OCI-LY1 (cell line): ENCODE results near the gene DDI2.

Source experiments
- EZH2 ChIP-seq: fragments of 200-600 bp; sonication (generic), shearing (Covaris generic); IDR thresholded peaks from 2 replicates; pipeline ENCODE4 v1.8.0; 2017; ENCODE audit warnings: borderline replicate concordance, mixed run types, mild to moderate bottlenecking, antibody characterized with exemption, low read length, moderate library complexity, mixed read lengths
- TF ChIP-seq, protein P1 (sequence below): fragments of 200-600 bp; sonication (generic), shearing (Covaris generic); IDR thresholded peaks from 2 replicates; pipeline ENCODE4 v1.5.1; 2017; ENCODE audit warnings: mild to moderate bottlenecking, antibody characterized with exemption, low read length, moderate library complexity, mixed read lengths

- TF ChIP-seq, protein P1, sequence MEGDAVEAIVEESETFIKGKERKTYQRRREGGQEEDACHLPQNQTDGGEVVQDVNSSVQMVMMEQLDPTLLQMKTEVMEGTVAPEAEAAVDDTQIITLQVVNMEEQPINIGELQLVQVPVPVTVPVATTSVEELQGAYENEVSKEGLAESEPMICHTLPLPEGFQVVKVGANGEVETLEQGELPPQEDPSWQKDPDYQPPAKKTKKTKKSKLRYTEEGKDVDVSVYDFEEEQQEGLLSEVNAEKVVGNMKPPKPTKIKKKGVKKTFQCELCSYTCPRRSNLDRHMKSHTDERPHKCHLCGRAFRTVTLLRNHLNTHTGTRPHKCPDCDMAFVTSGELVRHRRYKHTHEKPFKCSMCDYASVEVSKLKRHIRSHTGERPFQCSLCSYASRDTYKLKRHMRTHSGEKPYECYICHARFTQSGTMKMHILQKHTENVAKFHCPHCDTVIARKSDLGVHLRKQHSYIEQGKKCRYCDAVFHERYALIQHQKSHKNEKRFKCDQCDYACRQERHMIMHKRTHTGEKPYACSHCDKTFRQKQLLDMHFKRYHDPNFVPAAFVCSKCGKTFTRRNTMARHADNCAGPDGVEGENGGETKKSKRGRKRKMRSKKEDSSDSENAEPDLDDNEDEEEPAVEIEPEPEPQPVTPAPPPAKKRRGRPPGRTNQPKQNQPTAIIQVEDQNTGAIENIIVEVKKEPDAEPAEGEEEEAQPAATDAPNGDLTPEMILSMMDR, result no peak
- TF ChIP-seq EZH2, result no peak
These were observed 6.2 kb downstream of the DDI2 start for GRCh38 chr1:15623435-15623834.
